GM18519 (cell line): ENCODE data around the gene SPNS3.

Experiments
- ATAC-seq: cut with Tn5 transposase; IDR thresholded peaks from one replicate; pipeline ENCODE4 v1.9.1; 2021; ENCODE audit warnings: mild to moderate bottlenecking, moderate library complexity; ENCODE audit not compliant: unreplicated experiment, low FRiP score

Gene SPNS3

DNA sequence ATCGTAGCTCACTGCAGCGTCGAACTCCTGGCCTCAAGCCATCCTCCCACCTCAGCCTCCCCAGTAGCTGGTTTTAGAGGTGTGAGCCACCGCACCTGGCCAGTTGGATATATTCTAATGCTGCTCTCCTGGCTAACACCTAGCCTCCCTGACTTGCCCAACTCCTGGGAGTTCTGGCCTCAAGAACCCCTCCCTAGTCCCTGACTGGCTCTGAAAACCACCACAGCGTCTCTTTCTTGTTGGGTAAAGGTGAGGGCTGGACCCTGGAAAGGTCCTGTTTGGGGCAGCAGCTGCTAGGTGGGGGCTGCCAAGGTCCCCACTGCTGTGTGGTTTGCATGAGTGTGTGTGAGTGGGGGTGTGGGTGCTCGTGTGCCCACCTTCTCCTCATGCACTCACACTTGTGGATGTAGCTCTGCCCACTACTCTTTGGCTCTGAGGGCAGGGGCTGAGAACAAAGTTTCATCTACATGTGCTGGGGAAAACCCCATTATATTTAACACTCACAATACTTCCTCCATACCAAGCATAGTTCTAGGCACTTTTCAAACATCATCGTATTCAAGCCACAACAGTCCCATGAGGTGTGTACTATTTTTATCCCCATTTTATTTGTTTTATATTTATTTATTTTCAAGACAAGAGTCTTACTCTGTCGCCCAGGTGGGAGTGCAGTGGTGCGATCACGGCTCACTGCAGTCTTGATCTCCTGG is 7.1 kb upstream of the SPNS3 start:
- no peak for ATAC-seq

DNA sequence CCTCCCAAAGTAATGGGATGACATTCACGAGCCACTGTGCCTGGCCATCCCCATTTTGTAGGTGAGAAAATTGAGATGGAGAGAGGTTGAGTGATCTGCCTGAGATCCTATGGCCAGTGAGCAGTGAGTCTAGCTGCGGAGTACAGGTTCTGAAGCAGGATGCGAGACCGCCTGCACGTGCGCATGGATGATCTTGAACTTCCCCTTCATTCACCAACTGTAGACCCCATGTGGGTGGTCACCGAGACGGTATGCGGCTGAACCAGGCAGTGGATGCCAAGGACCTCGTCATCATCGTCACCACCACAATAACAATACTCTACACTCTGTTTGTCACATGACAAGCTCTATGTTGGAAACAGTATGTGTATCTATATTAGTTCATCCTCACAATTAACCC is 6.2 kb upstream of the SPNS3 start:
- ATAC-seq, result no peak

DNA sequence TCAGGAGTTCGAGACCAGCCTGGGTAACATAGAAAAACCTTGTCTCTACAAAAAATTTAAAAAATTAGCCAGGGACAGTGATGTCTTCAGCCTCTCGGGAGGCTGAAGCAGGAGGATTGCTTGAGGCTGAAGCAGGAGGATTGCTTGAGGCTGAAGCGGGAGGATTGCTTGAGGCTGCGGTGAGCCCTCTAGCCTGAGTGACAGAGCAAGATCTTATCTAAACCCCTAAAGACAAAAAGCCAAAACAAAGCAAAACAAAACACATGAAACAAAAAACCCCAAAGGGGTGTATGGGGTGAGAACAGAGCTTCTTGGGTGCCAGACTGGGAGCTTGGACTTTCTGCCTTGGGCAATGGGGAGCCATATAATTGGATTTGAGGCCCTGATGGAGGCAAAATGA is 2.6 kb downstream of the SPNS3 start:
- no peak for ATAC-seq

DNA sequence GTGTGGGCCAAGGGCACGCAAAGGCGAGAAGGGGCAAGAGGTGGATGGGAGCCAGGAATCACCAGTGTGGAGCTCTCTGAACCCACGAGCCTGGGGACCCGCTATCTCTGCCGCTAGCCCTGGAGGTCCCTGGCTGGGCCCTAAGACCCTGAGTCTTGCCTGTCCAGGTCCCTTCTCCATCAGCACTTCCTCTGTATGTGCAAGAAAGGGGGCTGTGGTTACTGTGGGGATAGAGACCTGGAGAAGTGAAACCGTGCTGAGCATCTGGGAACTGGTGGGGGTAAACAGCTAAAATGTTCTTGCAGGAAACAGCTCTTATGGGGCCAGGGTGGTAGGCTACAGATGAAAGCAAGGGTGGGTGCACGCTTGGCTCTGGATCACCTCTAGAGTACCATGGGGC is 3.1 kb downstream of the SPNS3 start:
- no peak for ATAC-seq

DNA sequence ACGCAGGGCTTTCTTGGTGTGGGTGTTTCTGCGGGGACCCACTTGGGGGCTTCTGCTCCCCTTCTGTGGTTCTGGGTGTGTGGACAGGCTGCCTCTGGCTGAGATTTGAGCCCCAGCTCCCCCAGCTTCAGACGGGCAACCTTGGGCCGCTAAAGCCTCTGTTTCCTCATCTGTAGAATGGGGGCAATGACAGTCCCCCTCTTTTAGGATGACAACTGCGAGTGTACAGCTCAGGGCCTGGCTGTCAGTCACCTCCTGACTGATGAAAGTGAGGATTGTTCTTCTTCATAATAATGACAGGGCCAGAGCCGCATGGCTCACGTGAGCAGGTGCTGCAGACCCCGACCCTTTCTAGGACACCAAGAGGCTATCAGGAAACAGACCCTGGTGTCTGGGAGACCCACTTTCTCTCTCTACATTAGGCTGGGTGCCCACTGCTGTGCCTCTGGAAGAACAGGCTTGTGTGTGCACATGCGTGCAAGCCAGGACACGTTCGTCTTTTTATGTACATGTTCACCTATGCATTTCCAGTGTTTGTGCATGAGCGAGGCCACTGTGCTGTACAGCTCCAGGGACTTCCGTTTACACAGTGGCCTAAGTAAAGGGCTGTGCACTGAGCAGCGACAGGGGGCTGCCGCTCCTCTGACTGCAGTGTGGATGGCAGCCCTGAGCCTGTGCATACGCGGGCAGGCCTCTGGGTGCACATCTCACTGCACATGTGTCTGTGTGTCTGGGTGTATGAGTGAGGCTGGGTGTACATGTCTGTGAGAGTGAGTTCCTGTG is 4.6 kb downstream of the SPNS3 start:
- ATAC-seq, result no peak

DNA sequence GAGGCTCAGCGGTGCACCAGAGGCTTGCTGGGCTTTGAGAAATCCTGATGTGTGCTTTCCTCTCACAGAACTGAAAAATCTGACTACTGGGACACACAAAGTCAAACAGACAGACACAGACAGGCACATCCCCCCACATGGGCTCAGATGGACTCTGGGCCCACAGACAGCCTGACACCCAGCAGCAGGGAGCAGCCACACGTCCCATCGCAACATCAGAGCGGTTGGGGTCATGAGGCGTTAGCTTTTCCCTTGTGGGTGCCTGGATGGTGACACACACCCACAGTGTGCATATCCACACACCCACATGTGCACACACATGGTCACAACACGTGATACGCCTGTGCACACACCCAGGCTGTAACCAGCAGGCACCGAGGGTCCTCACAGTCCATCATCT is 6.3 kb downstream of the SPNS3 start:
- no peak for ATAC-seq

DNA sequence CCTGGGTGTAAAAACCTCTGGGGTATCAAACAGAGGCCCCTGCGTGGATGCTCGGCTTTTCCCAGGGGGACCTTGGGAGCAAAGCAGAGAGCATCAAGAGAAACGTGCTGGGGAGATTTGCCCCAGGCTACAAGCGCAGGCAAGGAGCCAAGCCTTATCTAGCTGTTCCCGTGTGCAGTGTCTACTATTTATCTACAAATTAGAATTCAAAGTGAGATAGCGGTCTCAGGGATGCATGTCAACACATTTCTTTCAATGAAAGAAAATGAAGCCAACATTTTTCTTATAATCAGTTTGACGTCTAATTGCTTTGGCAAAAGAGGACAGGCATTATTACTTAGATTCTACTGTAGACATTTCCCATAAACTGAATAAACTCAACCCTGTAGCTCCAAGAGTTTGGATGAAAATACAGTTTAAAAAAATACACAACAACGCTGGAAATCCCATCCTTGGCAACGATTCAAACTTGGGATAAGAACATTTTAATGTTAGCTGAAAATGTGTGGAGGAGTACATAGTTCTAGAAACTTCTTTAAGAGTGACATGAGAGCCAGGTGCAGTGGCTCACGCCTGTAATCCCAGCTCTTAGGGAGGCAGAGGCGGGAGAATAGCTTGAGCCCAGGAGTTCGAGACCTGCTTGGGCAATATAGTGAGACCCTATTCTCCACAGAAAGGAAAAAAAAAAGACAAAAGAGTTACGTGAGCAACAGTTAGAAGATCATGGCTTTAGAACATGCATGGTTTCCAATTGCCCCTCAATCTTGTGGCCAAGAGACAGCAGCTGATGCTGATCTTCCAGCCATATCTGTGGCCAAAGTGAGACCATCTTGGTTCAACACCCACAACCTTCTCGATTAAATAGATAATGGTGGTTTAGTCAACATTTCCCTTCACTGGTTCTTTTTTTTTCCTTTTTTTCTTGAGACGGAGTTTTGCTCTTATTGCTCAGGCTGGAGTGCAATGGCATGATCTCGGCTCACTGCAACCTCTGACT is 7.2 kb downstream of the SPNS3 start:
- ATAC-seq, result no peak

DNA sequence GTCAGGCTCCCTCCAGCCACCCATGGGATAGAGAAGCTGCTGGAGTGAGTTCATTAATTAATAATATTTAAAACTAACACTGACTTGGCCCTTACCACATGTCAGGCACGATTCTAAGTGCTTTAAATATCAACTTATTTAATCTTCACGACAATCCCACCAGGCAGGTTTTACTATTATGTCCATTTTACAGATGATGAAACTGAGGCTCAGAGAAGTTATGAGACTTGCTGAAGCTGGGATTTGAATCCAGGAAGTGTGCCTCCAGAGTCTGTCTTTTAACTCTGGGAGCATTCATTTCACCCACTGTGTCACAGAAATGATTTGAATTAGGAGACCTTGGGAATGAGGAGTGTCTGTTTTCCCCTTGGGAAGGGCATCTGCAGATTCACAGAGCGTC is 8.8 kb downstream of the SPNS3 start:
- no peak for ATAC-seq

DNA sequence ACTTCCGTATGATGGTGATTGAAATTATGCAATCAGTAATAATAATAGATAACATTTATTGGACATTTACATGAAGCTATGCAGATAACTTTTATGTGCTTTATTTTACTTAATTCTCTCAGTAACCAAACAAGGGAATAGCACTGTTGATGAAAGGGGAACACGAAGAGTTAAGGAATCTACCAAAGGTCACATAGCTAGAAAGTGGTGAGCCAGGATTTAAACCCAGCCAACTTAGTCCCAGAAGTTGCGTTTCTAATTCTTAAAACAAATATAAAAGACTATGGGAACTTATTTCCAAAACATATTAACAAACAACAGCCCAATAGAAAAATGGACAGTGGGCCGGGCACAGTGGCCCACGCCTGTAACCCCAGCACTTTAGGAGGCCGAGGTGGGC is 9.7 kb downstream of the SPNS3 start:
- ATAC-seq, result no peak

- ATAC-seq, result no peak
These were observed 11.2 kb downstream of the SPNS3 start for GRCh38 chr17:4444782-4445473.

DNA sequence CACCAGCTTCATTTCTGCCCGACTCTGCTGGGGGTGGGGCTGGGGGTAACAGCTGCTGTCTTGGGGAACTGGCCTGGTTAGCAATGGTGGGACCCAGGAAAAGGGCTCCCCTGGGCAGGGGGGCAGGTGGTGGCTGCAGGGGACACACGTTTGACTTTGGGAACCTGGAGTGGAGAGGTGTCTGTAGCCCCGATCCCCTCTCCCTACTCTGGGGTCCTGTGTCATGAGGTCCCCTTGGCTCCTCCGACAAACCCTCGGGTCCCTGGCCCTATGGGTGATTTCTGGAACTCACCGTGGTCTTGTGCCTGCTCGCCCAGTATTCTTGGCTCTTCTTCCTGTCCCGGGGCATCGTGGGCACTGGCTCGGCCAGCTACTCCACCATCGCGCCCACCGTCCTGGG is 12.0 kb downstream of the SPNS3 start:
- no peak for ATAC-seq

- ATAC-seq, result no peak
These were observed 12.8 kb downstream of the SPNS3 start for GRCh38 chr17:4446326-4447071.

DNA sequence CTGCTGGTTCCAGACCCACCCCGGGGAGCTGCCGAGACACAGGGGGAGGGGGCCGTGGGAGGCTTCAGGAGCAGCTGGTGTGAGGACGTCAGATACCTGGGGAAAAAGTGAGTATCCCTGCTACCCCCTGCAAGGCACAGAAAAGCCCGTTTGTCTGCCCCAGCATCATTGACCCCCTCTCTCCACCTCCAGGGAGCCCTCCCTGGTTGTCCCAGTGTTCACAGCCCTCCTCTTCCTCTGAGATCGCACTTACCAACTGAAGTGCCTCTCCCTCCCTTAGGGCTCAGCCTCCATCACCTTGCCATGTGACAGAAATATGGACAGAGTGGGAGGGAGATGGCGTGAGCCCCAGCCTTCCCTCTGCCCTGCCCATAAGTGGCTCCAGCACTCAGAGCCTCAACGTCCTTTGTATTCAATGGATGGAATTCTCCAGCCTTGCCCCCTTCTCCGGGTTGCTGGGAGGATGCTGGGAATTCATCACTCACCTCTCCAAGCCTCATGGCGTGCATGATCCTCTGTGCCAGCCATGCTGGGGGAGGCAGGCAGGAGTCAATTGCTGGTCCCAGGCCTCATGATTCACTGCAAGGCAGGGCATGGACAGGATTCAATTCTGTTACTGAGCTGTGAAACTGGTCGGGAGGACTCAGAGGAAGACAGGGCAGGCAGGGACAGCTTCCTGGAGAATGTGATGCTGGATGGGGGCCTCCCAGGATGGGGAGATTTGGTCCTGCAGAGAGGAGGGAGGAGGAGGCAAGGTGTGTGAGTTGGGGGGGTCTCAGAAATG is 14.6 kb downstream of the SPNS3 start:
- ATAC-seq, result no peak

DNA sequence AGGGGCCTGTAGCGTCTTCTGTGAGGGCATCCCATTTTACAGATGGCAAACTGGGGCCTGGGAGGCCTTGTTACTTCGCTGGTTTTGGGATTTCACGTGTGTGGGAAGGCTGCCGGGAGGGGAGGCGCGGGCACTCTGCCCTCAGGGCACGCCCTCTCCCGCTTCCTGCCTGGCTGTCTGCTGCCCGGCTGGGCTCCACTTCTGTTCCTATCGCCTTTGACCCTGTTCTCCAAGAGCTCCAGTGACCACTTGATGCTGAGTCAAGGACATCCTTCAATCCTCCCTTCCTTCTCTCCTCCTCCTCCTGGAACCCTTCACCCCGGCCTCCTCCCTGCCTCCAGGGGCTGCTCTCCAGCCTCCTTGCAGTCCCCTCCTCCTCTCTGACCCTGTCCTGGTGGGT is 16.0 kb downstream of the SPNS3 start:
- no peak for ATAC-seq

DNA sequence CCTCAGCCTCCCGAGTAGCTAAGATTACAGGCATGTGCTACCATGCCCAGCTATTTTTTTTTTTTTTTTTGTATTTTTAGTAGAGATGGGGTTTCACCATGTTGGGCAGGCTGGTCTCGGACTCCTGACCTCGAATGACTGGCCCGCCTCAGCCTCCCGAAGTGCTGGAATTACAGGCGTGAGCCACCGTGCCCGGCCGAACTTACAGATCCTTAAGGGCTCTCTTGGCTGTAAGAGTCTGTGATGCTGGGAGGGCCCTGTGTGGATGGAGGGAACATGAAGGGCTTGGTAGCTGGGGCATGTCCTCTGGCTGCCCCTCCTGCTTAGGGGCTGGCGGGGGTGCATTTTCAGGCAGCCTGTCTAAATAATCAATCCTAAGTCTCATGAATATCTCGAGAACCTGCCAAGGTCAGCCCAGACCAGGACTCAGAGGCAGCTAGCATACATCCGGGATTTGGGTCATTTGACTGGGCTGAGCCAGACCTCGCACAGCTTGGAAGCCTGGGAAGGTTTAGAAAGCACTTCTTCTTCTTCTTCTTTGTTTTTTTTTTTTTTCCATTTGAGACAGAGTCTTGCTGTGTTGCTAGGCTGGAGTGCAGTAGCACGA is 17.1 kb downstream of the SPNS3 start:
- ATAC-seq, result no peak

- ATAC-seq, result no peak
These were observed 20.3 kb downstream of the SPNS3 start for GRCh38 chr17:4453812-4454591.

DNA sequence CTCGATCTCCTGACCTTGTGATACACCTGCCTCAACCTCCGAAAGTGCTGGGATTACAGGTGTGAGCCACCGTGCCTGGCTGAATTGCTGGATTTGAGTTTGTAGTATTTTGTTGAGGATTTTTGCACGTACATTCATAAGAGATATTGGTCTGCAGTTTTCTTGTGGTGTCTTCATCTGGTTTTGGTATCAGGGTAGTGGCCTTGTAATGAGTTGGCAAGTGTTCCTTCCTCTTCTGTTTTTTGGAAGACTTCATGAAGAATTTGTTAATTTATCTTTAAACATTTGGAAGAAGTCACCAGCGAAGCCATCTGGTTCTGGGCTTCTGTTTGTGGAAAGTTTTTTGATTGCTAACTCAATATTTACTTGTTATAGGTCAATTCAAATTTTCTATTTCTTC is 26.9 kb downstream of the SPNS3 start:
- no peak for ATAC-seq
